Measurements from ENCODE around the gene WDR54. TPM values are rescaled to one million over a fixed set of nuclear protein-coding genes. Genes with fewer than 3 reads are reported as not detected.
"Not testable (repeated sequence)": the region's sequence is repeated elsewhere in the genome, so short reads cannot be mapped to it uniquely, and the experiment has no call there.

Gene WDR54
- total RNA-seq, 1 donor from 2014 or later: 60.2 TPM

GRCh38 chr2:74426181-74426758 is 4.7 kb downstream of the WDR54 start:
- intact Hi-C loops (cut with micrococcal nuclease): no loop called here

- intact Hi-C loops (cut with micrococcal nuclease): no loop called here
Observed at GRCh38 chr2:74427551-74427950, 6.0 kb downstream of the WDR54 start.

GRCh38 chr2:74428675-74429074 is 7.1 kb downstream of the WDR54 start:
- intact Hi-C loops (cut with micrococcal nuclease): no loop called here

GRCh38 chr2:74429487-74430451 is 8.2 kb downstream of the WDR54 start:
- intact Hi-C loops (cut with micrococcal nuclease): no loop called here

- intact Hi-C loops (cut with micrococcal nuclease): no loop called here
Observed at GRCh38 chr2:74430502-74430901, 9.0 kb downstream of the WDR54 start.

- intact Hi-C loops (cut with micrococcal nuclease): no loop called here
Observed at GRCh38 chr2:74436111-74436805, 14.7 kb downstream of the WDR54 start.

GRCh38 chr2:74436848-74437695 is 15.5 kb downstream of the WDR54 start:
- intact Hi-C loops (cut with micrococcal nuclease): no loop called here

GRCh38 chr2:74438248-74438647 is 16.7 kb downstream of the WDR54 start:
- intact Hi-C loops (cut with micrococcal nuclease): no loop called here

- intact Hi-C loops (cut with micrococcal nuclease): no loop called here
Observed at GRCh38 chr2:74439373-74439772, 17.8 kb downstream of the WDR54 start.

GRCh38 chr2:74439803-74440377 is 18.4 kb downstream of the WDR54 start:
- intact Hi-C loops (cut with micrococcal nuclease): loop anchor here (1.0 kb wide), 1 partner anchor 14 kb away; no protein-coding TSS in a partner anchor

- intact Hi-C loops (cut with micrococcal nuclease): loop anchor here (1.0 kb wide), 2 partner anchors 14 to 18 kb away; no protein-coding TSS in a partner anchor
Observed at GRCh38 chr2:74440378-74441169, 19.0 kb downstream of the WDR54 start.

- intact Hi-C loops (cut with micrococcal nuclease): loop anchor here (1.0 kb wide), 1 partner anchor 19 kb away; no protein-coding TSS in a partner anchor
Observed at GRCh38 chr2:74441170-74441689, 19.7 kb downstream of the WDR54 start.

GRCh38 chr2:74441690-74442482 is 20.4 kb downstream of the WDR54 start, which contains the start of gene RTKN:
TSS of gene RTKN (minus strand) at chr2:74441937. CDS start at chr2:74441816, 121 bp downstream.
- intact Hi-C loops (cut with micrococcal nuclease): loop anchor here (1.0 kb wide), 1 partner anchor 20 kb away; no protein-coding TSS in a partner anchor

- intact Hi-C loops (cut with micrococcal nuclease): not testable (repeated sequence)
Observed at GRCh38 chr2:74442483-74443297, 21.2 kb downstream of the WDR54 start.

- intact Hi-C loops (cut with micrococcal nuclease): no loop called here
Observed at GRCh38 chr2:74444498-74445318, 23.2 kb downstream of the WDR54 start.

- intact Hi-C loops (cut with micrococcal nuclease): no loop called here
Observed at GRCh38 chr2:74447230-74447999, 25.9 kb downstream of the WDR54 start.

Data from T-helper 1 cell treated with Interleukin-12 subunit alpha and Interleukin-12 subunit beta and Interleukin-4 antibody, amounts not matched to agents 30 ng/mL and 1 ng/mL, for 36 hours (primary cell).